ENCODE data around the gene MLC1. TPM values are rescaled to one million over a fixed set of nuclear protein-coding genes. Genes with fewer than 3 reads are reported as not detected.

MLC1 gene
- total and polyA plus RNA-seq, 10 of the 15 experiments (the other 5 are each of a cell fraction or from before 2014, with no cell fraction given) = 0.03 to 0.15 (median 0.07) TPM; not detected in 7

DNA sequence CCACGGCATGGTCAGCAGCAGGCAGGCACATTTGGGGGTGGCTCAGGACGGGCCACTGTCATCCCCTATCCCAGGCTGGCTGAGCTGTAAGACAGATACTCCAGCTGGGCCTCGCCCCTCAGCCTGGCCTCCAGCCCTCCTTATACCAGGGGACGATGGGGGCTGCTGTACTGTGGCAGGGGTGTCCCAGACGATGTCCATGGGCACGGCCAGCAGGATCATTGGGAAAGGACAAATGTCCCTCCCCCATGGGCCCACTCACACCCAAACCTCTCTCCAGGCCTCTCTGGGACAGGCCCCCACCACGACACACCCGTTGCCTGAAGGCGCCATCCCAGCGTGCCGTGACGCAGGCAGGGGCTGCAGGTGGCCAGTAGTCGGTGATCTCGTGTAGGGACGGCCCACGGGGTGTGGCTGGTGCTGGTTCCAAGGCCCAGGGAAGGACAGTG lies 71.1 kb downstream of the MLC1 start:
- WGBS (ENCODE audit: insufficient coverage, insufficient replicate concordance, low lambda C conversion rate, missing lambda C conversion rate) = 58% methylated on average over 16 of the region's 16 CpGs
- no peaks in the 10 kb centered on the region; a peak in 1 of 4 replicates for H3K27me3 ChIP-seq (replicated peaks in 1 of 2; ENCODE audit: control insufficient read depth in 2 of 2, insufficient read depth in 2 of 2, low read length in 1 of 2)
- no peaks in the 10 kb centered on the region for H3K36me3 ChIP-seq (ENCODE audit: control insufficient read depth in 2 of 2, insufficient read depth in 2 of 2, low read length in 1 of 2)
- in situ Hi-C loops (cut with MboI) (no loop called here), intact Hi-C loops (cut with micrococcal nuclease; ENCODE audit: unreplicated experiment) (no loop called here)
- no peak overlapping the region for H3K27ac ChIP-seq (ENCODE audit: control insufficient read depth, insufficient read depth)
- no peaks in the 10 kb centered on the region for H4K20me1 ChIP-seq (ENCODE audit: control insufficient read depth, insufficient read depth)
- DNase-seq (ENCODE audit: low read depth, low spot score) (no peak), ATAC-seq (no peak), FAIRE-seq (no peak)
- H2AFZ ChIP-seq (ENCODE audit: control insufficient read depth, low read depth, low read length) = no peak overlapping the region
- H3K9ac ChIP-seq (ENCODE audit: control insufficient read depth, insufficient read depth, low read length) = no peak overlapping the region
- POLR2A ChIA-PET = interaction anchor here (0.6 to 1.4 kb wide), 3 partner anchors 19 to 87 kb away, joined by 3 to 14 read pairs (median 3); no protein-coding TSS in a partner anchor
- peak overlapping the region; percentile 55; the same call in 1 of the 2 replicates for H3K4me2 ChIP-seq (ENCODE audit: control insufficient read depth, insufficient read depth)
- RAD21 ChIA-PET (ENCODE audit: unreplicated experiment) = interaction anchor here (0.9 to 2.1 kb wide), 2 partner anchors 16 to 246 kb away, joined by 3 to 5 read pairs; no protein-coding TSS in a partner anchor
- CTCF ChIA-PET = interaction anchor here (0.9 to 1.1 kb wide), 2 partner anchors 16 to 22 kb away, joined by 3 to 4 read pairs; no protein-coding TSS in a partner anchor
- 0 out of 2 replicates have a peak, but pooled peaks have one; percentile 25 for TF ChIP-seq NR2F1 (conservative IDR thresholded peaks at IDR 0.05)
- TF ChIP-seq, protein P1, sequence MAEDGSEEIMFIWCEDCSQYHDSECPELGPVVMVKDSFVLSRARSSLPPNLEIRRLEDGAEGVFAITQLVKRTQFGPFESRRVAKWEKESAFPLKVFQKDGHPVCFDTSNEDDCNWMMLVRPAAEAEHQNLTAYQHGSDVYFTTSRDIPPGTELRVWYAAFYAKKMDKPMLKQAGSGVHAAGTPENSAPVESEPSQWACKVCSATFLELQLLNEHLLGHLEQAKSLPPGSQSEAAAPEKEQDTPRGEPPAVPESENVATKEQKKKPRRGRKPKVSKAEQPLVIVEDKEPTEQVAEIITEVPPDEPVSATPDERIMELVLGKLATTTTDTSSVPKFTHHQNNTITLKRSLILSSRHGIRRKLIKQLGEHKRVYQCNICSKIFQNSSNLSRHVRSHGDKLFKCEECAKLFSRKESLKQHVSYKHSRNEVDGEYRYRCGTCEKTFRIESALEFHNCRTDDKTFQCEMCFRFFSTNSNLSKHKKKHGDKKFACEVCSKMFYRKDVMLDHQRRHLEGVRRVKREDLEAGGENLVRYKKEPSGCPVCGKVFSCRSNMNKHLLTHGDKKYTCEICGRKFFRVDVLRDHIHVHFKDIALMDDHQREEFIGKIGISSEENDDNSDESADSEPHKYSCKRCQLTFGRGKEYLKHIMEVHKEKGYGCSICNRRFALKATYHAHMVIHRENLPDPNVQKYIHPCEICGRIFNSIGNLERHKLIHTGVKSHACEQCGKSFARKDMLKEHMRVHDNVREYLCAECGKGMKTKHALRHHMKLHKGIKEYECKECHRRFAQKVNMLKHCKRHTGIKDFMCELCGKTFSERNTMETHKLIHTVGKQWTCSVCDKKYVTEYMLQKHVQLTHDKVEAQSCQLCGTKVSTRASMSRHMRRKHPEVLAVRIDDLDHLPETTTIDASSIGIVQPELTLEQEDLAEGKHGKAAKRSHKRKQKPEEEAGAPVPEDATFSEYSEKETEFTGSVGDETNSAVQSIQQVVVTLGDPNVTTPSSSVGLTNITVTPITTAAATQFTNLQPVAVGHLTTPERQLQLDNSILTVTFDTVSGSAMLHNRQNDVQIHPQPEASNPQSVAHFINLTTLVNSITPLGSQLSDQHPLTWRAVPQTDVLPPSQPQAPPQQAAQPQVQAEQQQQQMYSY (CRISPR knock-in tag; IDR thresholded peaks at IDR 0.05) = no peak
- SMC1A ChIA-PET (ENCODE audit: uncharacterized antibody, unreplicated experiment) = no interaction called here
- H3K4me1 ChIP-seq (ENCODE audit: control insufficient read depth, insufficient read depth, low read length) = peaks cover 36% of the 10 kb centered on the region
- BruUV-seq (replicated peaks) = no TSS peak
- H3K9me3 ChIP-seq (replicated peaks; ENCODE audit: control insufficient read depth, insufficient read depth, low read length) = no peaks in the 10 kb centered on the region; the same call in 2 of the 3 replicates
- H3K79me2 ChIP-seq (ENCODE audit: control insufficient read depth, insufficient read depth, low read length) = no peaks in the 10 kb centered on the region
- H3K4me3 ChIP-seq = no peak overlapping the region

Measured in GM12878 (cell line).